HG03175 (cell line): ENCODE data around the gene TSHZ2.
"Not testable (repeated sequence)": the region's sequence is repeated elsewhere in the genome, so short reads cannot be mapped to it uniquely, and the experiment has no call there.

Experiments
- ATAC-seq: cut with Tn5 transposase; IDR thresholded peaks from one replicate; pipeline ENCODE4 v1.9.1; 2021; ENCODE audit warnings: mild to moderate bottlenecking, moderate library complexity; ENCODE audit not compliant: unreplicated experiment

Gene TSHZ2

GRCh38 chr20:53021934-53022333, 49.8 kb downstream of the TSHZ2 start:
- ATAC-seq: no peak

- no peak for ATAC-seq
Measured at GRCh38 chr20:53023732-53024520, 51.8 kb downstream of the TSHZ2 start.

GRCh38 chr20:53024653-53025052, 52.5 kb downstream of the TSHZ2 start:
- ATAC-seq: not testable (repeated sequence)

- ATAC-seq: no peak
Measured at GRCh38 chr20:53027089-53027488, 54.9 kb downstream of the TSHZ2 start.

DNA sequence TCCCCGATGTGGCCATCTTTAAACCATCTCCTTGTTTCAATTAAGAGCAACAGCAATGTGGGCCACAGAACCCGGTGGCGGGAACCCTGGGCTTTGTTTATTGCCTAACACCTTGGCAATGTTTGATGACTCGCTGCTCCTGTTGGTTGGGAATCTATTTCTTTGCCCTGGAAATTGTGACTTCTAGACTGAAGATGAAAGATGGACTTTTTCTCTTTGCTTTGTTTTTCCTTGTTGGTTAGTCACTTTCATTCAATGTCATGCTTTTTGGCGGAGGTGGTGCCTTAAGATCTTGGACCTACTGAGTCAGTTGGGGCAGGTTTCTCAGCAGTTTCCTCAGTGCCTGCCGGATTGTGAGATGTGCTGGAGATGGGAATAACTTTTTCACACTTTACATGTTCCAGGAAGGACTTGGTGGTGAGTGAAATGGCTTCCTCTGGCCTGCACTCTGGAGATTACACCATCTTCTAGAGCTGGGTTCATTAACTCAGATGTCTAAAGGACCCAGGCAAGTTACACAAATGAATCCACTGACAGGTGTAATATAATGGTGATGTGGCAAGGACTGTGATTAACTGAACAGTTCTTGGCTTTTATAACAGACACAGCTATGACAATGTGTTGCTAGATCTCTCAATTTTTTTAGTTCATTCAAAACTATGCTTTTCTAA, 56.3 kb downstream of the TSHZ2 start:
- ATAC-seq: no peak

DNA sequence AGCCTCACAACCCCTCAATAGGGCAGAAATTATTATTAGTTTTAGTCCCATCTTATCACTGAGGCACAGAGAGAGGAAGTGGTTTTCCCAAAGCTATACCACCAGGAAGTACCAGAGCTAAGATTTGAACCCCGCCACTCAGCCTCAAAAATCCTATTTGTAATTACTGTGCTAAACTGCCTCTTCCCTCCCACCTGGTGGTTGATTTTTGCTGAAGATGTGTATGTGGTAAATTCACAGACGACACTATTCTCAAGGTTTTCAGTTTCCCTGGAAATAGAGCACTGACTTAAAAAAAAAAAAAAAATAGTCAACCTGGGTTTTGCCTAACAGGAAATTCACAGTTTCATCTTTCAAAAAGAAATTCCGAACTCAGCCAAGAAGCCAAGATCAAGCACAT, 57.9 kb downstream of the TSHZ2 start:
- ATAC-seq: no peak

DNA sequence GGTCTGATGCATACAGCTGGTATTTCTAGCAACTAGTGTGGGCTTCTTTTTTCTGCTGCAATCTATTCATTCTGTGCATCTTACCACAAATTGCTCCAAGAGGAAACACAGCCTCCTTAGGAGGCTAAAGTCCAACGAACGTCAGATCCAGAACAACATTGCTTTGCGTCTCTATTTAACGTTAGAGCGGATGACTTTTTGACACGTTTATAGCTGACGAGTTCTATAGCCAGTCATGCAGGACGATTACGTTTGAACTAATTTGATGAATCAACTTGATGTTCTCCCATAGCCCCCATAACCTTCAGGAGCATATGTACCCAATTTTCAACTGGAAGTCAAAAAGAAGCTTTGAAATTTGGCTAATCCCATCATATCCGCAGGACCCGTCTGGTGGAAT, 59.9 kb downstream of the TSHZ2 start:
- ATAC-seq: no peak

DNA sequence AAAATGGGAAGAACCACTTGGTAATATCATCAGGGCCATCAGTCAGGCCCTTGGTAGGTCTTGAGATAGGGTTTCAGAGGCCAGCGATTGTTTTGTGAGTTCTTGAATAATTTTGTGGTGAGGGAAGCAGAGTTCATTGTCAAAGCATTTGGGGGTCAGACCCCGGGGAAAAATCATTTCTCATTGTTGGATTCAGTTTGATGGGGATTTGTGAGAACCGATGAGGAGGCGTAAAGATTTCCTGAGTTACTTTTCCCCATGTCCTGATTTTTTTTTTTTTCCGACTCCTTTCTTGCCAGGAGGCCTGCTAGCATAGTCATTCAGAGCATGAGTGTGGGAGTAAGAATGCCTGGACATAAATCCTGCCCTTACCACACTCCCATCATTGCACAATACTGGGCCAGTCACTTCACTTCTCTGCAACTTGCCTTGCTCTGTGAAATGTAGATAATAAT, 60.3 kb downstream of the TSHZ2 start:
- no peak for ATAC-seq

- no peak for ATAC-seq
Measured at GRCh38 chr20:53033176-53033575, 61.0 kb downstream of the TSHZ2 start.

- ATAC-seq: no peak
Measured at GRCh38 chr20:53034899-53035298, 62.7 kb downstream of the TSHZ2 start.

GRCh38 chr20:53036992-53037391, 64.8 kb downstream of the TSHZ2 start:
- ATAC-seq: no peak

DNA sequence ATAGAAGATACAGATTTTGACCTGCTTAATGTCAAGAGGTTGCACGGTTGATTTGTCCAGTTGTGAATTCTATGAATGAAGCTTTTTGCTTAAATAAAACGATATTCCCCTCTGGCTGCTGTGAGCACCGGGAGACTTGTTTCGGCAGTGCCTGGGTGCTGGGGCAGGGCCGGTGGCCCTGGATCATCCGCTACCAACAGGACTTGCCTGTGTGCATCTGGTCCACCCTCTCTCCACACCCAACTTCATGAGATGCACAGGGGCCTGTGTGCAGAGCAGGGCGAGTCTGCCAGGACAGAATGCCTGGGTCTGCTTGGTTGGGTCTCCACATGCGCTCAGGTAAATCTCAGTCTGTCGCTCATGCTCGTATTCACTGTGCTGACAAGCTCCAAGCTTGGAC, 65.5 kb downstream of the TSHZ2 start:
- no peak for ATAC-seq

- no peak for ATAC-seq
Measured at GRCh38 chr20:53038299-53038698, 66.1 kb downstream of the TSHZ2 start.

DNA sequence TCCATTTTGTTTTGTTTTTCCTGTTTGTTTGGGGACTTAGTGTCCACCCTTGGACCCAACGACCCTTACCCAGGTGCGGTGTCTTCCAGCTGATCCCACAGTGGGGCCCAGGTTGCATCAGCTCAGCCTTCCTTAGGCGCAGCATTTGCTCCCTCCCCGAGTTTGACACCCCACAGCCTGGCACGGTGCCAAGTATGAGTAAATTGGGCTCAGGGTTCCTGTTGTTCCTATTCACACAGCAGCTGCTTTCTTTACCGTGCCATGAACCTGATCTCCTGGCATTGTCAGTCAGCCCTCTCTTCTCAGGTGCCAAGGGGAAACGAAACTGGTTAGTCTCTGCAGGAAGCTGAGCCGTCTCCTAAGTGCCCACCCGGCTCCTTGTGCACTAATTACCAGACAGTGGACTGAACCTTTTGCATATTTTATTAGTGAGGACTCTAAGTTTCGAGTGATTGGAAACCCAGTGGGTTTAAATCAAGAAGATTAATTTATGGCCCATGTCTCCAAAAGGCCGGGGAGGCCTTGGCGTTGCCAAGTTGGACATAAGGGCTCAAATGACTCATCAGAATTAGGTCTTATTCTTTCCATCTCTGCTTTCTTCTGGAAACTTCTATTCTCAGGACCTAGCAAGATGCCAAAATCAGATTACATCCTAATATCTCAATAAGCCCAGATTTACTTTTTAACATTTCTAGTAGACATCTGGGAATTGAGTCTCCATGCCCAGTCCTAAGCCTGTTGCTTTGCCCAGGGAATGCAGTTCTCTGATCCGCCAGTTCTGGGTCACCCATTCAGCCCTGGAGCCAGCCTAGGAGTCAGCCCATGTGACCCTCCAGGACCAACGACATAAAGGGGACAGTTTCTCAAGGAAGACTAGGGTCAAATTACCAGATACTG, 68.8 kb downstream of the TSHZ2 start:
- ATAC-seq: no peak

- ATAC-seq: no peak
Measured at GRCh38 chr20:53042521-53042920, 70.4 kb downstream of the TSHZ2 start.

- ATAC-seq: no peak
Measured at GRCh38 chr20:53044296-53044695, 72.1 kb downstream of the TSHZ2 start.

DNA sequence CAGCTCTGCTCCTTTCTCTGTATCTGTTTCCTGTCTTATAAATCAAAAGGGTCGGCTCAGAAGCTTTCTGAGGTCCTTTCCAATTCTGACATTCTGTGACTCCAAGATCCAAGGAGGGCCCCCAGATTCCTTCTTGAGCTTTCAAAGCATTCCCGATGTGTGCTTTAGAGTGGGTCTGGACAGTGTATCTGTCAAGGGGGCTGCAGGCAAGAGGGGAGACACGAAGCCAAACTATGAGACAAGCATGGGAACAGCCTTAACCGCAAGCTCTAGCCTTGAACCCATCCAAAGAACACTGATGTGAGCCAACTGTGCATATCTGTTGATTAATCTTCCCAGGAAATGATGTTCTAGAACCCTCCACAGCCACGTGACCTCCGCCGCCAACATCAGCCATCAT, 73.8 kb downstream of the TSHZ2 start:
- ATAC-seq: no peak

DNA sequence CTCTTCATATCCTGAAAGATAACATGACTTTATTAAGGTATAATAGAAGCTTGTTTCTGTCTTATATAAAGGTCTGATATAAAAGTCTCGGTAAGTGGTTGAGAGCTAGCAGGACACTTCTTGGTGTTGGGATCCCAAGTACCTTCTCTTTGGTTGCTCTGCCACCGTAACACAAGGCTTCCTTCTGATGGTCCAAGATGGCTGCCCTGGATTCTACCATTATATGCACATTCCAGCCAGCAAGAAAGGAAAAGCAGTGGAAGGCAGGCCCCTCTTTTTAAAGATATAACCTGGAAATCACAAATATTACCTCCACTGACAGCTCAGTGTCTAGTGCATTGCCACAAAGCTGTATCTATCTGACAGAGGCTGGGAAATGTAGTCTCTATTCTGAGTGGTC, 75.0 kb downstream of the TSHZ2 start:
- no peak for ATAC-seq

DNA sequence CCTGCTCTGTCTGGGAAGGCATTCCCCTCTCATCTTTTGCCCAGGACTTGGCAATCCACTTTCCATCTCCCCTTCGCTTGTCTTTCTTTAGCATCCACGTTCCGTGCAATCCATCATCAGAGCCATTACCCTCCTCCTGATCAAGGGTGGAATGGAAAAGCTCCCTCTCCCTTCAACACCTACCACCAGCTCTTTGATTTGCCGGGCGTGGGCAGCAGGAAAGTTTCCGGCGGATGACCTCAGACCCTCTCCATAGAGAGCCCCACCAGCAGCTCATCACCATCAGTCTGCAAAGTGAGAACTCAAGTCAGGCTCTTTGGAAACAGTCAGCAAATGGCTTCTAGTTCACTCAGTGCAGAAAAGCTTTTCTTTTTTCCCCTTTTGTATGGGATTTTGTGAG, 76.2 kb downstream of the TSHZ2 start:
- no peak for ATAC-seq

DNA sequence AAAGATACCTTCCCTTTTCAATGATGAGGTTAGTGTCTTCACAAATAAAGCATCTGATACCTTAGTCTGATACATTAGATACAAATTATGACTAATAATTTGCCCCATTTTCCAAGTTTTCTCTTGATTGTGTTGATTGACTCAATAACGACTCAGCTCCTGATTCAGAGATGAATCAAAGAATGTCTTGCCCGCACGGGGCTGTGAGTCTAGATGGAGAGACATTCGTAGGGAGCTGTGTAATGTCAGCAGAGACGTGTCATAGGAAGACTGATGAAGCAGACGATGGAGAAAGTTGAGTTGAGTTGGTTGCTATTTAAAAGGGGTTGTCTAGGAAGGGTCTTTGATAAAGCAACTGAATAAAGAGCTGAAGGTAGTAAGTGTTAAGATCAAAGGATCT, 78.2 kb downstream of the TSHZ2 start:
- no peak for ATAC-seq

DNA sequence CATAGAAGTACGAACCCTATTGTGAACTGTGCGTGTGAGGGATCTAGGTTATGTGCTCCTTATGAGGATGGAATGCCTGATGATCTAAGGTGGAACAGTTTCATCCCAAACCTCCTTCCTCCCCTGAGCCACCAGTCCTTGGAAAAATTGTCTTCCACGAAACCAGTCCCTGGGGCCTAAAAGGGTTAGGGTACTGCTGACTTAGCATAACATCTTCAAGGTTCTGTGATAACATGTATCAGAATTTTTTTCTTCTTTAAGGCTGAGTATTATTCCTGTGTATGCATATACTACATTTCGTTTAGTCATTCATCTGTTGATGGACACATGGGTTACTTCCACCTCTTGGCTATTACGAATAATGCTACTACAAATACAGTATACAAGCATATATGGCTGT, 80.2 kb downstream of the TSHZ2 start:
- ATAC-seq: no peak
